ENCODE measurements around the gene PRAMEF15. TPM values are rescaled to one million over a fixed set of nuclear protein-coding genes. Genes with fewer than 3 reads are reported as not detected.
"Not testable (repeated sequence)": the region's sequence is repeated elsewhere in the genome, so short reads cannot be mapped to it uniquely, and the experiment has no call there.

PRAMEF15 gene
- total RNA-seq = not detected
- polyA plus RNA-seq (ENCODE audit: insufficient read depth in 1 of 8, insufficient read length in 8 of 8, low replicate concordance in 1 of 8) = not detected
- long read RNA-seq, donor 1 = 0 reads
- long read RNA-seq, donor 2 = 0 reads
- long read RNA-seq, donor 3 = 0 reads
- long read RNA-seq, donor 4 = 0 reads
- long read RNA-seq, donor 5 = 0 reads
- long read RNA-seq, donor 6 = 0 reads
- long read RNA-seq, donor 7 = 0 reads
- long read RNA-seq, donor 8 = 0 reads
- long read RNA-seq, donor 9 = 0 reads
- long read RNA-seq, donor 10 = 0 reads
- long read RNA-seq, donor 11 = 0 reads

DNA sequence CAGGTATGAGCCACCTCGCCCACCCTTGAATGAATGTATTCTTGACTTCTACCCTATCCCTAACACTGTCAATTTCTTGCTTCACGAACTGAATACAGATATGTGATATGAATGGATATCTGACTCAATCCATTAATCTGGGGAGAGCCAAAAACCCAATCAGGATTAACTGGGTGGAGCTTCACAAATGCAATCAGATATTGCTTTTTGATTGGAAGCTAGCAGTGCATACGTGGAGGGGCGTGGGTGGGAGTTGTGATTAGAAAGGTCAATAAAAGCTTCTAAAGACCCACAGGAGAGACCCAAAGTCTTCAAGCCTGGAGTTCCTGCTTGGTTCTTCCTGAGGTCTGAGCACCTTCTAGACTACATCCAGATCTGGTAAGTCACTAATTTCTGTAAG lies at the start of gene PRAMEF15:
Gene PRAMEF15, plus strand, starts transcription at position 301 of the 400 bp plus-strand sequence. CDS start 2,827 bp downstream, outside the sequence.
- H3K4me3 ChIP-seq (ENCODE audit: low read length) = not testable (repeated sequence)
- no CpG with 5 or more reads among the region's 4 CpGs for WGBS (ENCODE audit: insufficient coverage)

DNA sequence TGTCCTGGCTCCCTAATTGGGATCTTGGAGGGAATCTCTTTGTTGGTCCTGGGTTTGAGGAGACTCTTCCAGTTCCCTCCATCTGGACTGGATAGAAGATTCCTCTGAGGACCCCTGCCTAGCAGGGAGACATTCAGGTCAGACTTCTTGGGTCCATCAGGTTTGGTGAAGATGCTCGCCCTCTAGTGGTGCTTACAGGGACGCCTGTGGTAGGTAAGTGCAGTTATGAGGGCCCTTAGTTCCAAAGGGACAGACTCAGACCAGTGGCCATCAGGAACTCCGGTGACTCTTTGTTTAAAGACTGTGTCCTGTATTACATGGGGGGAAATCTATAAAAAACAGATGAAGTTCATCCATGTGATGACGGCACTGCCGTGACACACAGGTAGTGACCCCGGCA lies 38.4 kb upstream of the PRAMEF15 start:
- not testable (repeated sequence) for H3K4me3 ChIP-seq (ENCODE audit: low read length); H3K4me1 ChIP-seq (ENCODE audit: control insufficient read depth, insufficient read depth, low read length); DNase-seq; H3K9me3 ChIP-seq (replicated peaks; ENCODE audit: control insufficient read depth, low read depth, low read length); H3K27me3 ChIP-seq (ENCODE audit: control insufficient read depth, insufficient read depth, low read length); H3K27ac ChIP-seq (ENCODE audit: low read length); H3K36me3 ChIP-seq (ENCODE audit: control insufficient read depth, insufficient read depth, low read length)
- no CpG with 5 or more reads among the region's 6 CpGs for WGBS (ENCODE audit: insufficient coverage)

More for the DNA sequence above, at the start of gene PRAMEF15:
- H3K4me1 ChIP-seq (ENCODE audit: control insufficient read depth, insufficient read depth, low read length); H3K9me3 ChIP-seq (replicated peaks; ENCODE audit: control insufficient read depth, low read depth, low read length); DNase-seq; H3K27me3 ChIP-seq (ENCODE audit: control insufficient read depth, insufficient read depth, low read length); H3K36me3 ChIP-seq (ENCODE audit: control insufficient read depth, insufficient read depth, low read length); H3K27ac ChIP-seq (ENCODE audit: low read length): not testable (repeated sequence)

DNA sequence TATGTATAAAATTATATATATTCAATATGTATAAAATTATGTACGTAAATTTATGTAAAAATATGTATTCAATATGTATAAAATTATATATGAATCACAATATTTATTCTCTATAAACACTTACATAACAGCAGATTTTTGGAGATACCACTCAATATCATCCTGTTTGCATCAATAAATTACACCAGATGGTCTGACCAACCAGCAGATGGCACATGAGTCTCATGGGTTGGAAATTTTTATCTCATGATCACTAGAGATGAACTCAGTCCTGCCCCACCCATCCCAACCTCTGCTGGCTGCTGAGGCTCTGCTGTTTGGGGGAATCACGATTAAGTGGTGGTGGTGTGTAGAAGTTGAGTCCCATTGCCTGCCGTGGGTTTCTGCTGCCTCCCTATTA lies 35.8 kb upstream of the PRAMEF15 start:
- H3K27ac ChIP-seq (ENCODE audit: low read length); H3K36me3 ChIP-seq (ENCODE audit: control insufficient read depth, insufficient read depth, low read length); H3K4me1 ChIP-seq (ENCODE audit: control insufficient read depth, insufficient read depth, low read length); H3K9me3 ChIP-seq (replicated peaks; ENCODE audit: control insufficient read depth, low read depth, low read length); H3K4me3 ChIP-seq (ENCODE audit: low read length); DNase-seq; H3K27me3 ChIP-seq (ENCODE audit: control insufficient read depth, insufficient read depth, low read length): not testable (repeated sequence)
- 60% methylated on average over 1 of the region's 3 CpGs for WGBS (ENCODE audit: insufficient coverage)

GRCh38 chr1:13285037-13285436 lies 30.3 kb upstream of the PRAMEF15 start, which contains the start of gene PRAMEF8:
PRAMEF8 (minus strand) TSS chr1:13285137; CDS start chr1:13284091, 1,046 bp downstream.
- not testable (repeated sequence) for H3K4me1 ChIP-seq (ENCODE audit: control insufficient read depth, insufficient read depth, low read length); DNase-seq; H3K4me3 ChIP-seq (ENCODE audit: low read length); H3K27me3 ChIP-seq (ENCODE audit: control insufficient read depth, insufficient read depth, low read length); H3K9me3 ChIP-seq (replicated peaks; ENCODE audit: control insufficient read depth, low read depth, low read length); H3K36me3 ChIP-seq (ENCODE audit: control insufficient read depth, insufficient read depth, low read length); H3K27ac ChIP-seq (ENCODE audit: low read length)
- WGBS (ENCODE audit: insufficient coverage) = no CpG with 5 or more reads among the region's 1 CpG

DNA sequence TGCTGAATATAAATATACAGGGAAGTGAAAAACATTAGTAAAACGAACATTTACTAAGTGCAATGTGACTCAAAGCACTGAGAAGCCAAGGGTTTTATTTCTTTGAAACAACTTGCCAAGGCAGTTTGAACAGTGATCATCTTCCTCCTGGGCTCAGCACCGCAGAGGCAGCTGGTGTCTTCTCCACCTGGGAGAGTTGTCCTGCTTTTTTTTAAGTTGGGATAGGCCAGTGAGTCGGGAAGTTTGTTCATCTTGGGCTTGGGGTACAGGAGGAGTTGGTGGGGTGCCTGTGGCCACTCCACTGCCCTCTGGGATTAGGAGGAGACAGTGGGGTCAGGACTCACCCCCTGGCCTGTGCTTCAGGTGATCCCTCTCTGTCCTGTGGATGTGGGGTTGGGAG lies 26.4 kb upstream of the PRAMEF15 start:
- not testable (repeated sequence) for H3K27ac ChIP-seq (ENCODE audit: low read length); H3K4me1 ChIP-seq (ENCODE audit: control insufficient read depth, insufficient read depth, low read length); H3K9me3 ChIP-seq (replicated peaks; ENCODE audit: control insufficient read depth, low read depth, low read length); H3K36me3 ChIP-seq (ENCODE audit: control insufficient read depth, insufficient read depth, low read length); H3K27me3 ChIP-seq (ENCODE audit: control insufficient read depth, insufficient read depth, low read length); DNase-seq; H3K4me3 ChIP-seq (ENCODE audit: low read length)
- WGBS (ENCODE audit: insufficient coverage) = no CpG with 5 or more reads among the region's 3 CpGs

- H3K36me3 ChIP-seq (ENCODE audit: control insufficient read depth, insufficient read depth, low read length); H3K9me3 ChIP-seq (replicated peaks; ENCODE audit: control insufficient read depth, low read depth, low read length); DNase-seq; H3K4me1 ChIP-seq (ENCODE audit: control insufficient read depth, insufficient read depth, low read length); H3K4me3 ChIP-seq (ENCODE audit: low read length); H3K27ac ChIP-seq (ENCODE audit: low read length); H3K27me3 ChIP-seq (ENCODE audit: control insufficient read depth, insufficient read depth, low read length): not testable (repeated sequence)
- no CpG with 5 or more reads among the region's 5 CpGs for WGBS (ENCODE audit: insufficient coverage)
Observed at GRCh38 chr1:13297216-13297931, 18.0 kb upstream of the PRAMEF15 start.

DNA sequence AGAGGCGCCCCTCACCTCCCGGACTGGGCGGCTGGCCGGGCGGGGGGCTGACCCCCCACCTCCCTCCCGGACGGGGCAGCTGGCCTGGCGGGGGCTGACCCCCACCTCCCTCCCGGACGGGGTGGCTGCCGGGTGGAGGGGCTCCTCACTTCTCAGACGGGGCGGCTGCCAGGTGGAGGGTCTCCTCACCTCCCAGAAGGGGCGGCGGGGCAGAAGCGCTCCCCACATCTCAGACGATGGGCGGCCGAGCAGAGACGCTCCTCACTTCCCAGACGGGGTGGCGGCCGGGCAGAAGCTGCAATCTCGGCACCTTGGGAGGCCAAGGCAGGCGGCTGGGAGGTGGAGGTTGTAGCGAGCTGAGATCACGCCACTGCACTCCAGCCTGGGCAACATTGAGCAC lies 16.7 kb upstream of the PRAMEF15 start:
- not testable (repeated sequence) for H3K27ac ChIP-seq (ENCODE audit: low read length); H3K4me3 ChIP-seq (ENCODE audit: low read length); H3K4me1 ChIP-seq (ENCODE audit: control insufficient read depth, insufficient read depth, low read length); H3K9me3 ChIP-seq (replicated peaks; ENCODE audit: control insufficient read depth, low read depth, low read length); DNase-seq; H3K36me3 ChIP-seq (ENCODE audit: control insufficient read depth, insufficient read depth, low read length); H3K27me3 ChIP-seq (ENCODE audit: control insufficient read depth, insufficient read depth, low read length)
- 80% methylated on average over 1 of the region's 27 CpGs for WGBS (ENCODE audit: insufficient coverage)

- not testable (repeated sequence) for H3K27me3 ChIP-seq (ENCODE audit: control insufficient read depth, insufficient read depth, low read length); H3K36me3 ChIP-seq (ENCODE audit: control insufficient read depth, insufficient read depth, low read length); H3K9me3 ChIP-seq (replicated peaks; ENCODE audit: control insufficient read depth, low read depth, low read length); H3K4me1 ChIP-seq (ENCODE audit: control insufficient read depth, insufficient read depth, low read length); DNase-seq; H3K4me3 ChIP-seq (ENCODE audit: low read length); H3K27ac ChIP-seq (ENCODE audit: low read length)
Observed at GRCh38 chr1:13302197-13302596, 13.2 kb upstream of the PRAMEF15 start.

DNA sequence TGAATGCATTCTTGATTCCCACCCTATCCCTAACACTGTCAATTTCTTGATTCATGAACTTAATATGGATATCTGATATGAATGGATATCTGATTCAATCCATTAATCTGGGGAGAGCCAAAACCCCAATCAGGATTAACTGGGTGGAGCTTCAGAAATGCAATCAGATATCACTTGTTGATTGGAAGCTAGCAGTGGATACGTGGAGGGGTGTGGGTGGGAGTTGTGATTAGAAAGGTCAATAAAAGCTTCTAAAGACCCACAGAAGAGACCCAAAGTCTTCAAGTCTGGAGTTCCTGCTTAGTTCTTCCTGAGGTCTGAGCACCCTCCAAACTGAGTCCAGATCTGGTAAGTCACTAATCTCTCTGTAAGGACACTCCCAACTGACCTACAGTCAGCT lies 12.1 kb upstream of the PRAMEF15 start, which contains the start of gene PRAMEF33:
Gene PRAMEF33, plus strand, starts transcription at position 301 of the 400 bp plus-strand sequence. CDS start 2,416 bp downstream, outside the sequence.
- not testable (repeated sequence) for H3K9me3 ChIP-seq (replicated peaks; ENCODE audit: control insufficient read depth, low read depth, low read length); H3K4me1 ChIP-seq (ENCODE audit: control insufficient read depth, insufficient read depth, low read length); H3K4me3 ChIP-seq (ENCODE audit: low read length); H3K36me3 ChIP-seq (ENCODE audit: control insufficient read depth, insufficient read depth, low read length); H3K27ac ChIP-seq (ENCODE audit: low read length); H3K27me3 ChIP-seq (ENCODE audit: control insufficient read depth, insufficient read depth, low read length); DNase-seq
- no CpG with 5 or more reads among the region's 1 CpG for WGBS (ENCODE audit: insufficient coverage)

GRCh38 chr1:13342496-13342895 lies 27.1 kb downstream of the PRAMEF15 start:
- H3K4me3 ChIP-seq (ENCODE audit: low read length); DNase-seq: not testable (repeated sequence)
- WGBS (ENCODE audit: insufficient coverage) = 90% methylated on average over 2 of the region's 8 CpGs

More at GRCh38 chr1:13342496-13342895, 27.1 kb downstream of the PRAMEF15 start:
- H3K27ac ChIP-seq (ENCODE audit: low read length); H3K9me3 ChIP-seq (replicated peaks; ENCODE audit: control insufficient read depth, low read depth, low read length); H3K4me1 ChIP-seq (ENCODE audit: control insufficient read depth, insufficient read depth, low read length); H3K27me3 ChIP-seq (ENCODE audit: control insufficient read depth, insufficient read depth, low read length); H3K36me3 ChIP-seq (ENCODE audit: control insufficient read depth, insufficient read depth, low read length): not testable (repeated sequence)
